Activated CD8-positive, alpha-beta memory T cell treated with anti-CD3 and anti-CD28 coated beads, Interleukin-2, amount 50 U/mL, for 4 hours (primary cell): ENCODE measurements around the gene HOXB4.
"Not testable (repeated sequence)": the region's sequence is repeated elsewhere in the genome, so short reads cannot be mapped to it uniquely, and the experiment has no call there.

Source experiments
- DNase-seq: peaks from one replicate; pipeline ENCODE4 v3.0.0-alpha.2; 2020

Gene HOXB4

GRCh38 chr17:48543854-48544348 is 34.2 kb downstream of the HOXB4 start:
- DNase-seq = peak; percentile 34

GRCh38 chr17:48543107-48543853 is 34.9 kb downstream of the HOXB4 start:
- peak; percentile 53 for DNase-seq

- DNase-seq = no peak
Measured at GRCh38 chr17:48542698-48543106, 35.4 kb downstream of the HOXB4 start.

GRCh38 chr17:48542114-48542656 is 36.0 kb downstream of the HOXB4 start:
- DNase-seq = no peak

GRCh38 chr17:48541577-48542113 is 36.5 kb downstream of the HOXB4 start:
- DNase-seq = peak; percentile 27

- DNase-seq = no peak
Measured at GRCh38 chr17:48541036-48541576, 37.0 kb downstream of the HOXB4 start.

GRCh38 chr17:48540213-48540612 is 37.9 kb downstream of the HOXB4 start:
- no peak for DNase-seq

- no peak for DNase-seq
Measured at GRCh38 chr17:48539177-48539576, 39.0 kb downstream of the HOXB4 start.

GRCh38 chr17:48537316-48537715 is 40.8 kb downstream of the HOXB4 start:
- DNase-seq = no peak

- DNase-seq = not testable (repeated sequence)
Measured at GRCh38 chr17:48535793-48536559, 42.2 kb downstream of the HOXB4 start.

- DNase-seq = no peak
Measured at GRCh38 chr17:48532261-48532660, 45.9 kb downstream of the HOXB4 start.

- DNase-seq = no peak
Measured at GRCh38 chr17:48530887-48531272, 47.3 kb downstream of the HOXB4 start, which contains the start of gene HOXB1. Gene HOXB1 (minus strand): TSS chr17:48531011. CDS start chr17:48530904, 107 bp downstream.

- no peak for DNase-seq
Measured at GRCh38 chr17:48530208-48530886, 47.8 kb downstream of the HOXB4 start.

- no peak for DNase-seq
Measured at GRCh38 chr17:48529683-48530009, 48.5 kb downstream of the HOXB4 start.

GRCh38 chr17:48528936-48529682 is 49.0 kb downstream of the HOXB4 start:
- no peak for DNase-seq

- no peak for DNase-seq
Measured at GRCh38 chr17:48528153-48528935, 49.8 kb downstream of the HOXB4 start.

- no peak for DNase-seq
Measured at GRCh38 chr17:48527547-48527932, 50.6 kb downstream of the HOXB4 start.

GRCh38 chr17:48526608-48527546 is 51.3 kb downstream of the HOXB4 start:
- no peak for DNase-seq
